Measurements from ENCODE around the gene FBXO31. TPM values are rescaled to one million over a fixed set of nuclear protein-coding genes. Genes with fewer than 3 reads are reported as not detected.
"Not testable (repeated sequence)": the region's sequence is repeated elsewhere in the genome, so short reads cannot be mapped to it uniquely, and the experiment has no call there.

The FBXO31 gene
- total RNA-seq, 1 donor: 21.3 TPM

GRCh38 chr16:87366288-87366687, 17.3 kb downstream of the FBXO31 start:
- DNase-seq (ENCODE audit: low read depth in 2 of 3, low spot score in 2 of 3): no peak

GRCh38 chr16:87365021-87365713, 18.4 kb downstream of the FBXO31 start:
- DNase-seq (ENCODE audit: low read depth in 2 of 3, low spot score in 2 of 3): no peak

GRCh38 chr16:87363771-87364455, 19.7 kb downstream of the FBXO31 start:
- DNase-seq (ENCODE audit: low read depth in 2 of 3, low spot score in 2 of 3): no peak

GRCh38 chr16:87362828-87363559, 20.6 kb downstream of the FBXO31 start:
- not testable (repeated sequence) for DNase-seq (ENCODE audit: low read depth in 2 of 3, low spot score in 2 of 3)

GRCh38 chr16:87361916-87362619, 21.5 kb downstream of the FBXO31 start:
- no peak for DNase-seq (ENCODE audit: low read depth in 2 of 3, low spot score in 2 of 3)

GRCh38 chr16:87360862-87361610, 22.5 kb downstream of the FBXO31 start:
- no peak for DNase-seq (ENCODE audit: low read depth in 2 of 3, low spot score in 2 of 3)

GRCh38 chr16:87359121-87359520, 24.5 kb downstream of the FBXO31 start:
- no peak for DNase-seq (ENCODE audit: low read depth in 2 of 3, low spot score in 2 of 3)

GRCh38 chr16:87358696-87359095, 24.9 kb downstream of the FBXO31 start:
- DNase-seq (ENCODE audit: low read depth in 2 of 3, low spot score in 2 of 3): no peak

GRCh38 chr16:87358250-87358649, 25.3 kb downstream of the FBXO31 start:
- DNase-seq (ENCODE audit: low read depth in 2 of 3, low spot score in 2 of 3): no peak

- no peak for DNase-seq (ENCODE audit: low read depth in 2 of 3, low spot score in 2 of 3)
Observed at GRCh38 chr16:87356491-87356853, 27.1 kb downstream of the FBXO31 start.

GRCh38 chr16:87353613-87354012, 30.0 kb downstream of the FBXO31 start:
- DNase-seq (ENCODE audit: low read depth in 2 of 3, low spot score in 2 of 3): no peak

GRCh38 chr16:87352818-87353217, 30.8 kb downstream of the FBXO31 start:
- no peak for DNase-seq (ENCODE audit: low read depth in 2 of 3, low spot score in 2 of 3)

GRCh38 chr16:87351320-87351698, 32.3 kb downstream of the FBXO31 start:
- DNase-seq (ENCODE audit: low read depth in 2 of 3, low spot score in 2 of 3): no peak

- DNase-seq (ENCODE audit: low read depth in 2 of 3, low spot score in 2 of 3): no peak
Observed at GRCh38 chr16:87350681-87351319, 32.8 kb downstream of the FBXO31 start.

- DNase-seq (ENCODE audit: low read depth in 2 of 3, low spot score in 2 of 3): no peak
Observed at GRCh38 chr16:87350031-87350430, 33.5 kb downstream of the FBXO31 start.

GRCh38 chr16:87348616-87349157, 34.9 kb downstream of the FBXO31 start:
- DNase-seq (ENCODE audit: low read depth in 2 of 3, low spot score in 2 of 3): no peak

- no peak for DNase-seq (ENCODE audit: low read depth in 2 of 3, low spot score in 2 of 3)
Observed at GRCh38 chr16:87347932-87348615, 35.5 kb downstream of the FBXO31 start.

- no peak for DNase-seq (ENCODE audit: low read depth in 2 of 3, low spot score in 2 of 3)
Observed at GRCh38 chr16:87346517-87347060, 37.0 kb downstream of the FBXO31 start.
